ENCODE results near the gene FZD2. TPM values are rescaled to one million over a fixed set of nuclear protein-coding genes. Genes with fewer than 3 reads are reported as not detected.
A peak's percentile ranks its signal among the peaks of the same experiment; 100 is the strongest.
"Not testable (repeated sequence)": the region's sequence is repeated elsewhere in the genome, so short reads cannot be mapped to it uniquely, and the experiment has no call there.

Gene FZD2
- total and polyA plus RNA-seq, 2 of the 13 experiments (the other 11 are each of a cell fraction or from before 2014, with no cell fraction given): 0.07 to 0.13 TPM

DNA sequence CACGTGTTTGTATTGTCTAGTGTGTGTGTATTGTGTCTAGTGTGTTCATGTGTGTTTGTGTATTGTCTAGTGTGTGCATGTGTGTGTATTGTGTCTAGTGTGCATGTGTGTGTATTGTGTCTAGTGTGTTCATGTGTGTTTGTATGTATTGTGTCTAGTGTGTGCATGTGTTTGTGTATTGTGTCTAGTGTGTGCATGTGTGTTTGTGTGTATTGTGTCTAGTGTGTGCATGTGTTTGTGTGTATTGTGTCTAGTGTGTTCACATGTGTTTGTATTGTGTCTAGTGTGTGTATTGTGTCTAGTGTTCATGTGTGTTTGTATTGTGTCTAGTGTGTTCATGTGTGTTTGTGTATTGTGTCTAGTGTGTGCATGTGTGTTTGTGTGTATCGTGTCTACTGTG, 33.5 kb downstream of the FZD2 start:
- CTCF ChIA-PET (ENCODE audit: low intra/inter-chr PET ratio, low total read pairs); DNase-seq (ENCODE audit: low spot score); H3K4me1 ChIP-seq (ENCODE audit: insufficient read depth, low read length); H2AFZ ChIP-seq (ENCODE audit: low read length); ATAC-seq; intact Hi-C loops (cut with micrococcal nuclease; ENCODE audit: unreplicated experiment); H3K9ac ChIP-seq (ENCODE audit: insufficient read depth, low read depth, low read length); POLR2A ChIA-PET; H3K4me2 ChIP-seq (ENCODE audit: low read depth, low read length); H4K20me1 ChIP-seq (ENCODE audit: insufficient read depth, low read length); H3K79me2 ChIP-seq (ENCODE audit: insufficient read depth, low read length); H3K36me3 ChIP-seq (replicated peaks in 1 of 2; ENCODE audit: control insufficient read depth in 1 of 2, insufficient read depth in 2 of 2, low read length in 2 of 2); in situ Hi-C loops (cut with HindIII; ENCODE audit: extremely low pct_ligation_motif_present, low pct_unique_long_range_greater_than_20kb); H3K4me3 ChIP-seq (replicated peaks in 1 of 3; ENCODE audit: insufficient read depth in 1 of 3, low read depth in 2 of 3, low read length in 3 of 3); BruUV-seq (replicated peaks); H3K9me3 ChIP-seq (ENCODE audit: low read length); H3K27ac ChIP-seq (ENCODE audit: extremely low read length, insufficient read depth, low read length); TF ChIP-seq SOX6 (CRISPR knock-in tag; IDR thresholded peaks at IDR 0.05); LCORL (CRISPR knock-in tag; IDR thresholded peaks at IDR 0.05); ZBTB40 (CRISPR knock-in tag; IDR thresholded peaks at IDR 0.05); NONO (CRISPR knock-in tag; conservative IDR thresholded peaks at IDR 0.05): not testable (repeated sequence)
- peaks cover 1 to 25% of the 10 kb centered on the region in 2 experiments; a peak in 4 of 5 replicates for H3K27me3 ChIP-seq (ENCODE audit: control insufficient read depth in 1 of 2, insufficient read depth in 2 of 2, low read length in 2 of 2)
- WGBS (ENCODE audit: low lambda C conversion rate): 39% methylated on average over 2 of the region's 2 CpGs
- FAIRE-seq: peak; percentile 86
- TF ChIP-seq ZNF207 (IDR thresholded peaks at IDR 0.05; ENCODE audit: borderline replicate concordance) (0 out of 2 replicates have a peak, but pooled peaks have one; percentile 36), SOX6 (IDR thresholded peaks at IDR 0.05) (peak; percentile 92; the same call in 1 of the 2 replicates), IKZF1 (IDR thresholded peaks at IDR 0.05) (peak; percentile 81; the same call in 1 of the 2 replicates), ARNT (IDR thresholded peaks at IDR 0.05) (peak; percentile 87), NFRKB (IDR thresholded peaks at IDR 0.05) (peak; percentile 67), NBN (conservative IDR thresholded peaks at IDR 0.05) (peak; percentile 97; the same call in 1 of the 2 replicates), LCORL (IDR thresholded peaks at IDR 0.05) (peak; percentile 67; the same call in 1 of the 2 replicates), FOXK2 (IDR thresholded peaks at IDR 0.05) (peak; percentile 55; the same call in 1 of the 2 replicates), ZBTB40 (IDR thresholded peaks at IDR 0.05) (peak; percentile 35; the same call in 1 of the 2 replicates), NONO (IDR thresholded peaks at IDR 0.05) (peak; percentile 88; the same call in 1 of the 2 replicates), ATM (IDR thresholded peaks at IDR 0.05; ENCODE audit: borderline replicate concordance) (0 out of 2 replicates have a peak, but pooled peaks have one; percentile 44), MNT (IDR thresholded peaks at IDR 0.05) (peak; percentile 91), PHB2 (IDR thresholded peaks at IDR 0.05; ENCODE audit: partially characterized antibody) (peak; percentile 28)
